GM15510 (cell line): ENCODE measurements around the gene CYP4V2.

Experiments used
- POLR2A ChIP-seq: IDR thresholded peaks from 3 replicates; pipeline ENCODE4 v1.6.1; 2011; ENCODE audit warnings: borderline replicate concordance; ENCODE audit not compliant: insufficient read length; ENCODE audit errors: extremely low read depth

Gene CYP4V2

DNA sequence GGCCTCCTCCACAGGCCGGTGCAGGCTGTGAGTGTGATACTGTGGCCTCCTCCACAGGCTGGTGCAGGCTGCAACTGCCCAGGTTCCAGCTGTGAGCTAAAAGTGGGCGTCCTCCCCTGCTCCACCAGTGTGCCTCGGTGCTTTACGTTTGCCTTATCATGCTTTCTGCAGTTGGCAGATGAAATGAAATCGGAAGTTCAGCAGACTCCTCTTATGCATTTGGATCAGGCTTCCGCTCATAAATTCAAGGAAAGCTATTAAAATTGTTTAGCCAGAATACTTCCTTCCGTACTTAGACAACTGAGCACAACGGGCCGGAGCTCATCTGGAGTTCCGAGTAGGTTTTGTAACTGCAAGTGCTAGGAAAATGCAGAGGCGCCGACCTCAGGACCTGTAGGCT lies 12.0 kb downstream of the CYP4V2 start:
- no peak for TF ChIP-seq POLR2A

DNA sequence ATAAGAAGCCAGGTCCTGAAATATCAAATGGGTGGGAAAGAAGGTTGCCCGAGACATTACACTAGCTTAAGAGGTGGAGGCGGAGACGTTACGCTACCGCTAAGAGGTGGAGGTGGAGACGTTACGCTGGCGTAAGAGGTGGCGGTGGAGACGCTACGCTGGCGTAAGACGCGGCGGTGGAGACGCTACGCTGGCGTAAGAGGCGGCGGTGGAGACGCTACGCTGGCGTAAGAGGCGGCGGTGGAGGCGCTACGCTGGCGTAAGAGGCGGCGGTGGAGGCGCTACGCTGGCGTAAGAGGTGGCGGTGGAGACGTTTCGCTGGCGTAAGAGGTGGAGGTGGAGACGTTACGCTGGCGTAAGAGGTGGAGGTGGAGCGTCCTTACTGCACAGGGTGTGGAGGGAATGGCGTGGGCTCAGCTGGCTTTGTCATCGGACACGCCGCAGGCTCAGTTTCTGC lies 12.8 kb downstream of the CYP4V2 start:
- peak; percentile 20 for TF ChIP-seq POLR2A

DNA sequence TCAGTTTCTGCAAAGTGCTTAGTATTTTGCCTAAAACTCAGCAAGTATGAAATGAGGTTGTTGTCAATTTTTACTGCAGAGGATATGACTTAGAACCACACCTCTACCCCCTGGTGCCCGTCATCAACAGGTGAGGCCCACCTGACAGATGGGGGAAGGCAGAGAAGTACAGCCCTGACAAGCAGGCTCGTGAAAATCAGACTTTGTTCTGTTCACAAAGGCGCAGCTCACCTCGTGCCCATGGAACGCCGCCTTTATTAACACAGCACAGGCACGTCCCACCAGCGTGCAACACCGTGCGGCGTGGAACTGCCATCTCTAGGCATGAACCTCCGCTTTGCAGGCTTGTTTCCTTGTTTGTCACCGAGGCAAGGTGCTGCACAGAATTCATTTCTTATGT lies 13.3 kb downstream of the CYP4V2 start:
- TF ChIP-seq POLR2A = no peak

DNA sequence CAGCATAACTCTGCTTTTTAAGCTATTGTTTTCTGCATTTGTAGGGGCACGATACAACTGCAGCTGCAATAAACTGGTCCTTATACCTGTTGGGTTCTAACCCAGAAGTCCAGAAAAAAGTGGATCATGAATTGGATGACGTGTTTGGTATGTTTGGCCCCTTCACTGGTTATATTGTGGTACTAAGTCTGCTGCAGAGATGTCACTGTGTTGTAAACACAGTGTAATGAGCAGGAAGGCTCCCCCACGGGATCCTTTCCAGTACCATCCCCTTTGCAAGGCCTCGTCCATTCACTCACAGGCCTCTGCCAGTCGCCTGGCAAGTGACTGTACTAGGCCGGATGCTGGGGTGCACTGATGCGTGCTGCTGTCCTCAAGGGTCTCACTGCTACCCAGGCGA lies 13.8 kb downstream of the CYP4V2 start:
- no peak for TF ChIP-seq POLR2A

DNA sequence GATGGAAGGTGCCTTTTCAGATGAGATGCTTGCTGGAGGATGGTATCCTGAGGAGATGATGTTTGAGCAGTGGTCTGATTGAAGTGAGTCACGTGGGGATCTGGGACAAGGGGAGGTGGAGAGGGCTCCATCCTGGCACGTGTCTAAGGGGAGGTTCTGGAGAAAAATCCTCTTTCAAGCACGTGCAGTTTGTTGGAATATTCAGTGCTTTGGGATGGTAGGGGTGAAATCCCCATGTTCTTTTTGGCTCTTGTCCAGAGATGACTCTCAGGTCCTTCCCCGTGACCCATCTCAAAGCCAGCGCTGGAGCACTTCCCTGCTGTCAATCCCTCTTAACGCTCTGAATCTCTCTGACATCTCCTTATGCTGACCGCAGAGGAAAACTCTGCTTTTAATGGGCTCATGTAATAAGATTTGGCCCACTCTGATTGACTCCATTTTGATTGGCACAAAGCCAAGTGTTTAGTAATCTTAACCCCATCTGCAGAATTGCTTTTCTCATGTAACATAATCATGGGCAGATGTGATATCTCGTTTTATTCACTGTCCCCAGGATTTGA lies 25.2 kb downstream of the CYP4V2 start:
- TF ChIP-seq POLR2A = no peak

DNA sequence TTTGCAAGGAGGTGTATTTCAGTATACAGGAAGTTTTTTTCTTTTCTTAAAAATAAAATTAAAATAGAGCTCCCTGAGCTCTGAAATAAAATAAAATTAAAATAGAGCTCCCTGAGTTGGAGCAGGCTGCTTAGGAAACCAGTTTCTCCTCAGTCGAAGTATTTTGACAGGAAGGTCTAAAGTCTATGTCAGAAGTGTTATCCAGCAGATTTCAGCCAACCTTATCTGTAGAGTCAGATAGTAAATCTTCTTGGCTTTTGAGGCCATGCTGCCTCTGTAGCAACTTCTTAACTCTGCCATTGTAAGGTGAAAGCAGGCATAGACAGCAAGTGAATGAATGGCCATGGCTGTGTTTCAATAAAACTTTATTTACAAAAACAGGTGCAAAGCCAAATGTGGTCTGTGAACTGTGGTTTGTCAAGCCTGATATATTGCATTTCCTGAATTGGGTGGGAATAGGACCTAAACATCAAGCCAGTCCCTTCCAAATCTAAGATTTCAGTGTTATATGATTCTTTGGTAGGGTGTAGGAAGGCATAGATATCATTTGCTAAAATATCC lies 26.4 kb downstream of the CYP4V2 start:
- no peak for TF ChIP-seq POLR2A

DNA sequence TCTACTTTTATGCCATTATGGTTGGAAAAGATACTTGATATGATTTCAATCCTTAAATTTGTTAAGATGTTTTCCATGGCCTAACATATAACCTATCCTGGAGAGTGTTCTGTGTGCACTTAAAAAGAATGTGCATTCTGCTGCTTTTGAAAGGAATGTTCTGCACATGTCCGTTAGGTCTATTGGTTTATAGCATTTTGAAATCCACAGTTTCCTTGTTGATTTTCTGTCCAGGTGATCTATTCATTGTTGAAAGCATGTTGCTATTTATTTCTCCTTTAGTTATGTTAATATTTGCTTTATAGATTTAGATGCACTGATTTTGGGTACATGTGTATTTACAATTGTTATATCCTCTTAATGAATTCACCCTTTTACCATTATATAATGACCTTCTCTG lies 30.3 kb downstream of the CYP4V2 start:
- TF ChIP-seq POLR2A = no peak

DNA sequence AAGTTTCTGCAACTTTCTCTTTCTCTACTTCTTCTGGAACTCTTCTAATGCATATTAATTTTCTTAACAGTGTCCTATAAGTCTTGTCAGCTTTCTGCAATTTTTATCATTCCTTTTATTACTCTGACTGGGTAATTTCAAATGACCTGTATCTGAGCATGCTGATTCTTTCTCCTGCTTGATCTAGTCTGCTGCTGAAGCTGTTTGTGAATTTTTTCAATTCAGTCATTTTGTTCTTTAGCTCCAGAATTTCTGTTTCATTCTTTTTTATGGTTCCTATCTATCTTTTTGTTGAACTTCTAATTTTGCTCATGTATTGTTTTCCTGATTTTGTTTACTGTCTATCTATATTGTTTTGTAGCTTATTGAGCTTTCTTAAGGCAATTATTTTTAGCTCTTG lies 34.5 kb downstream of the CYP4V2 start:
- no peak for TF ChIP-seq POLR2A

DNA sequence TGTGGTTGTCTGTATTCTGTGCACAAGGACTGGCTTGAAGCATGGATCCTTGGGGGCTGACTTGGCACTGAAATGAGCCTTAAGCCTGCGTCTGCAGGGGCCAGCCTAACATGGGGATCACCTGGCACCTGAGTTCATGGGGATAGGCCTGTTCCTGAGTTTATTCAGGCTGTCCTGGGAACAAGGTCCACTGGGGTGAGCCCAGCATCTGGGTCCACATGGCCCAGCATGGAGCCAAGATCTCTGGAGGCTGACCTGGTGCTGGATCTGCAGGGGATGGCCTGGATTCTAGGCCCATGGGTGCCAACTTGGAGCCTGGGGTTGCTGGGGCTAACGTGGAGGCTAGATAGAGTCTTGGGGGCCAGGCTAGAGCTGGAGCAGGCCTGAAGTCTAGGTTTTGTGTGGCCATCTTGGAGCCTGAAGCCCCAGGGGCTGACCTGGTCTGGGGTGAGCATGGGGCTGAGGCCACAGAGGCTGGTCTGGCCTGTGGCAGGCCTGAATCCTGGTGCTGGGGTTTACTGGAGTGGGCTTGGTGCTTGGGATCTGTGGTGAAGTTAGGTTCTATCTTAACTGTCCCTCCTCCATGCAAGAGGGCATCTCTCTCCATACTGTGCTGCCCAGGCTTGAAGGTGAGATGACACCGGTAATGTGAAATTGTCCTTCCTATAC lies 35.3 kb downstream of the CYP4V2 start:
- no peak for TF ChIP-seq POLR2A

DNA sequence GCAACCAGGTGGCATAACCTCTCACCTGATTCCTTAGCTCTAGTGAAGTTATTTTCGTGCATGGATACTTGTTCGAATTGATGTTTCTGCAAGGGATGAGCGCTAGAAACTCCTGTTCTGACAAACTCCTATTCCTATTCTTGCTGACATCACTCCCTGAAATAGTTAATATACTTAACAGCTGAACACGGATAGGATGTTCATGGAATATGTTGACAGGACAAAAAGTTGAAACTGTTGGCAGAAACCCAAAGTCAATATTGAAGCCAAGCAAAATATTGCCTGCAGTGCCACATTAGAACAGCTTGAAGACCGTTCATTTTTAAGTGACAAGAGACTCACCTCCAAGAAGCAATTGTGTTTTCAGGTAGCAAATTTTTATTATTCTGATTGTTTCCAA lies 35.9 kb downstream of the CYP4V2 start, which contains the start of gene KLKB1:
KLKB1 (plus strand) TSS at position 287 of the 400 bp plus-strand sequence. CDS start 689 bp downstream, outside the sequence.
- TF ChIP-seq POLR2A = no peak

DNA sequence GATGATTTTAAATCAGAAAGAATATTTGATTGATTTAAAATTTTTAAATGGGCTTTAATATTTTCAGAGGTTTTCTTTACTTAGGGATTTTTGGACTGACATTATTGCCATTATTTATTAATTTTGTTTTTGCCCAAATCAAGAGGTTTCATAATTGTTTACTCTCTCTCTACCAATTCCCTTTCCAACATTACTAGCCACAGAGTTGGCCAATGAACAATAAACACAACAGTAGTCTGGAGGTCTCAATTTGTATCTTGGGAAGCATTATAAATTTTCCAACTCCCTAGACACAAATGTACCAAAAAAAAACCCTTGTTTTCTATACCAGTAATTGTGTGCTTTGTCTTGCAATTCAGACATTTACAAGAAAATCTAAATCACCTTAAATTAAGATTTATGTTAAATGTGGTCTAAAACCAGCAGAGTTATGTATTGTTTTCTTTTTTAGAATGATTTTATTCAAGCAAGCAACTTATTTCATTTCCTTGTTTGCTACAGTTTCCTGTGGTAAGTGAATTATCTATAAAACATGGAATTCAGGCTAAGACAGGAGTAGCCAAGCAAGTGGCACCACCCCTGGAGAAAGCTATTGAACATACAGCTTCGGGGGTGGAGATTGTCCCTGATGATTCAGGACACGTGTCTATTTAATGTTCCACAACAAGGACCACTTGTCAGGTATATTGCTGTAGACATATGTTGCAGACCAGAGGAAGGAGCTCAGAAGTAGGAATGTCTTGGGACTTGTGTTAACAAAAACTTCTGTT lies 36.6 kb downstream of the CYP4V2 start:
- TF ChIP-seq POLR2A = no peak

DNA sequence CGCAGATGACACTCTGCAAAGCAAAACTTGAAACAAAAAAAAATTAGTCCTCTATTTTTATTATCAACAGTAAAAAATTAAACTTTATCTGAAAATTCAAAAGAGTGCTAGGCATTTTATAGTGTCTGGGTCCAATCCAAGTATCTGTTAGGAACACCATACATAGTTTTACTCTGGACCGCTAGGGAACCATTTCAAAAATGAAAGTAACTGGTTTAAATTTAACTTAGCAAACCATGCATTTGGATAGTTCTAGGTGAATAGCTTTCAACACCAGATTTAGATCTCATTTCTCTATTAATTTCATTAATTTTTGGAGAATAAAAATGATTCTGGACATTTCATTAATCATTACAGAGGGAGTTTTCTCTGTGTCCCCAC lies 37.1 kb downstream of the CYP4V2 start:
- no peak for TF ChIP-seq POLR2A

DNA sequence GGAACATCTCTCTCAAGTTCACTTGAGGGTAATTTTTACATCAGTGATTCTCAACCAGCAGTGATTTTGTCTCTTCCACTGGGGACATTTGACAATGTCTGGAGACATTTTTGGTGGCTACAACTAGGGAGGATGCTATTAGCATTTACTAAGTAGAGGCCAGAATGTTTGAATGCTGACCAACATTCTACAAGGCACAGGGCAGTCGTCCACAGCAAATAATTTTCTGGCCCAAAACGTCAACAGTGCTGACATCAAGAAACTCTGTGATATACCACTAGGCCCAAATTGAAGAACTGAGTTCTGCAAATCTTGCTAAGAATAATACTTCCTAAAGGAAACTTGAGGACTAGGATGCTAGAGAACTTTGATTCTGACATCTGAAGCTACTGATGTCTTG lies 43.0 kb downstream of the CYP4V2 start:
- TF ChIP-seq POLR2A = no peak

DNA sequence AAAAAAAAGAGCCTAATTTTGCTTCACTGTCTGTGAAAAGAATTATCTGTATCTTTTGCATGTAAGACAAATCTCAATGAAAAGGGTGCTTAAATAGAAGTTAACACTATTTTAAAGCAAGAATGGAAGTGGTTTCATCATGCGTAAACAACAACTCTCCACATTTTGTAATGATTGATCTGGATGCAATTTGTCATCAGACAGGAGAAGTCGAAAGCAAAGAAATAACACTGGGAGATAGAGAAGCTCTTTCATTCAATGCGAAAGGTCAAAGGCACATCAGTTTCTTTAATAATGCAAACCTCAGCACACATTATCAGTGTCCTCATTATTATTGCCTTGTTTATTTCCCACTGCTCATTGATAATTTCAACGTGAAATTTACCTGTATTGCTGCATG lies 44.8 kb downstream of the CYP4V2 start:
- no peak for TF ChIP-seq POLR2A

DNA sequence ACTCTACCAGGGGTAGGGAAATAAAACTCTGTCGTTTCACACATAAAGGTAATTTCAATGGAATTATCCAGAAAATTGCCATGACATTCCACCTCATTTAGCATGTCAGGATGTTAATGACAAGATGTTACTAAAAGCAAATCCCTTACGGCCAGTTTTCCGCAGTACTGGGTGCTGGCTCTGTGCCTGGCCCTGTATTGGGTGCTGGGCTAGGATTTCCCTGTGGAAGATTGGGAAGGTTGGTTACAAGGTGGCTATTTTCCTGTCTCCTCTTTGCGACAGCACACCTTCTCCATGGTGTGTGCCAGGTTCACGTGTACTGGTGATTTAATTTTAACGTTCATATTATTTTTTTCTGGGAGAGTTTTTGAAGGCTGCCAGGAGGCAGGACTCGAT lies 49.1 kb downstream of the CYP4V2 start:
- TF ChIP-seq POLR2A = no peak
